Bronchial epithelial cell (primary cell): ENCODE results near the gene ALDH9A1. TPM values are rescaled to one million over a fixed set of nuclear protein-coding genes. Genes with fewer than 3 reads are reported as not detected.
"Not testable (repeated sequence)": the region's sequence is repeated elsewhere in the genome, so short reads cannot be mapped to it uniquely, and the experiment has no call there.

Experiments
- DNase-seq: peaks from one replicate; pipeline ENCODE4 v3.0.0-alpha.2; 2010; ENCODE audit warnings: low read depth
- FAIRE-seq: peaks from 2 replicates; lab custom pipeline; 2011; peaks lifted over from hg19 to GRCh38; lab: Jason Lieb, UNC
- H3K27me3 ChIP-seq: 2 replicates; pipeline ENCODE4 v1.5.1; 2011; ENCODE audit warnings: low read length; ENCODE audit not compliant: control insufficient read depth, insufficient read depth
- H3K36me3 ChIP-seq: 2 replicates; pipeline ENCODE4 v1.5.1; 2011; ENCODE audit warnings: low read length; ENCODE audit not compliant: control insufficient read depth, insufficient read depth
- H3K4me3 ChIP-seq: 2 replicates; pipeline ENCODE4 v1.5.1; 2011; ENCODE audit warnings: mild to moderate bottlenecking, low read depth, low read length, control low read depth
- CTCF ChIP-seq: IDR thresholded peaks from 2 replicates; pipeline ENCODE4 v1.5.1; 2011; ENCODE audit warnings: mild to moderate bottlenecking, moderate library complexity, low read length, control low read depth, inconsistent platforms; ENCODE audit not compliant: insufficient read depth, severe bottlenecking
- total RNA-seq: library from RNA; depleted of rRNA; stranded (reverse); fragments of >200 nt; gene quantifications from 2 replicates; pipeline ENCODE4 v1.2.1, GENCODE V29; 2014

The ALDH9A1 gene
- 44.0 and 51.5 TPM in 2 replicates for total RNA-seq

- DNase-seq (peak; percentile 69), FAIRE-seq (no peak)
- Histone ChIP-seq H3K27me3 (no peaks in the 10 kb centered on the region), H3K36me3 (no peaks in the 10 kb centered on the region), H3K4me3 (peak within 1 kb of the TSS; percentile 55)
- TF ChIP-seq CTCF, result peak; percentile 29
Observed at GRCh38 chr1:165697881-165698760, at the start of gene ALDH9A1. TSS of gene ALDH9A1 (minus strand) at chr1:165698562. CDS start at chr1:165698558, 4 bp downstream.

DNA sequence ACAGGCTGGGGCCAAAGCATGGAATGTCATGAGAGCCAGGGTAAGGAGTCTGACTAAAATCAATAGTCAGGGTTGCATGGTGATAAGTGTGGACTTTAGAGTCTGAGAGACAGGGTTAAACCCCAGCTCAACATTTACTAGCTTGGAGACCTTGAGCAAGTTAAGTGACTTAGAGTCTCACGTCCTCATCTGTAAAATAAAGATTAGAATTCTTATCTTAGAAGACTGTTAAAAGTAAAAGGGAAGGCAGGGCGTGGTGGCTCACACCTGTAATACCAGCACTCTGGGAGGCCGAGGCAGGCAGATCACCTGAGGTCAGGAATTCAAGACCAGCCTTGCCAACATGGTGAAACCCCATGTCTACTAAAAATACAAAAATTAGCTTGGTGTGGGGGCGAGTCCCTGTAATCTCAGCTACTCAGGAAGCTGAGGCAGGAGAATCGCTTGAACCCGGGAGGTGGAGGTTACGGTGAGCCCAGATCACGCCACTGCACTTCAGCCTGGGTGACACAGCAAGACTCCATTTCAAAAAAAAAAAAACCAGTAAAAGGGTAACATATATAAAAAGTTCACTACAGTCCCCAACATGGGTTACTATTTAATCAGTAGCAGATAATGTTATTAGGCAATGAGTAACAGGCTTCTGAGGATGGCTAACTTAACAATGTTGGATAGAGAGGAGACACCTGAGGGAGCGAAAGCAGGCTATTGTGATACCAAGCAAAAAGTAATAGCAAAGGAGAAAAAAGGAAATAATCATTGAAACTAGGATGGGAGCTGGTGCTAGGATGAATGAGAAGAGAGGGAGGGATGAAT lies 49.5 kb upstream of the ALDH9A1 start:
- H3K27me3 ChIP-seq, result no peaks in the 10 kb centered on the region
- TF ChIP-seq CTCF, result no peak
- DNase-seq (no peak), FAIRE-seq (no peak)
- H3K4me3 ChIP-seq, result no peak overlapping the region
- H3K36me3 ChIP-seq, result peaks cover 2% of the 10 kb centered on the region

DNA sequence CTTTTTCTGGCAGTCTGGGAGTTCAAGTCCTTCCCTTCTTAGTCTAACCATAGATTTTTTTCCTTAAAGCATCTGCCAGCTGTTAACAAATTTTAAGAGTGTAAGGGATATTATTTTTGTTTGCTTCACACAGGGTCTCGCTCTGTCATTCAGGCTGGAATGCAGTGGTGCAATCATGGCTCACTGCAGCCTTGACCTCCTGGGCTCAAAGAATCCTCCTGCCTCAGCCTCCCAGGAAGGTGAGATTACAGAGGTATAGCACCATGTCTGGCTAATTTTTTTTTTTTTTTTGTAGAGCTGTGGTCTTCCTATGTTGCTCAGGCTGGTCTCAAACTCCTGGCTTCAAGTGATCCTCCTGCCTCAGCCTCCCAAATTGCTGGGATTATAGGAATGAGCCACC lies 46.6 kb upstream of the ALDH9A1 start:
- H3K4me3 ChIP-seq, H3K36me3 ChIP-seq, DNase-seq, H3K27me3 ChIP-seq, FAIRE-seq: not testable (repeated sequence)

DNA sequence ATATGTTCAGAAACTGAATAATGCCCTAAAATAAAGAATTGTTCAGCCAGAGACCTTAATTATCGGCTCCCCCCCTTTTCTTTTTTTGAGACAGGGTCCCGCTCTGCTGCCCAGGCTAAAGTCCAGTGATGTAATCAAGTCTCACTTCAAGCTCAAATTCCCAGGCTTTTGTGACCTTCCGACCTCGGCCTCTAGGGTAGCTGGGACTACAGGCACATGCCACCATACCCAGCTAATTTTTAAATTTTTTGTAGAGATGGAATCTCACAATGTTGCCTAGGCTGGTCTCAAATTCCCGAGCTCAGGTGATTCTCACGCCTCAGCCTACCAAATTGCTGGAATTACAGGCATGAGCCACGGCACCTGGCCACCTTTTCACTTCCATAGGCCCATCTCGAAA lies 43.8 kb upstream of the ALDH9A1 start:
- FAIRE-seq, result no peak
- no peak for TF ChIP-seq CTCF
- H3K4me3 ChIP-seq, result no peak overlapping the region

GRCh38 chr1:165738794-165739193 lies 40.4 kb upstream of the ALDH9A1 start:
- no peaks in the 10 kb centered on the region for H3K27me3 ChIP-seq
- peaks cover 3% of the 10 kb centered on the region for H3K36me3 ChIP-seq
- no peak for TF ChIP-seq CTCF
- FAIRE-seq (no peak), DNase-seq (no peak)
- no peak overlapping the region for H3K4me3 ChIP-seq

More for the DNA sequence above, 43.8 kb upstream of the ALDH9A1 start:
- Histone ChIP-seq H3K27me3 (no peaks in the 10 kb centered on the region), H3K36me3 (peaks cover 4% of the 10 kb centered on the region)
- no peak for DNase-seq

DNA sequence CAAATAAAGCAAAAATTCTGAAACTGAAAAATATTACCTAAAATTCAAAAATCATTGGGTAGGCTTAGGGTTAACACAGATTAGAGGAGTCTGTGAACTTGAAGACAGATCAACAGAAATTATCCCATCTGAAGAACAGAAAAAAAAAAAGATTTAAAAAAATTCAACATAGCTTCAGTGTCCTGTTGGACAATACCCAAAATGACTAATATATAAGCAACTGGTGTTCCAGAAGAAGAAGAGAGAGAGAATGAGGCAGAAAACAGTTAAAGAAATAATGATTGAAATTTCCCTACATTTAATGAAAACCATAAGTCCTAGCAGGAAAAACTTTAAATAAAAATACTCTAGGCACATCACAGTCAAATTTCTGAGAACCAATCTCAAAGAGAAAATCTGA lies 38.8 kb upstream of the ALDH9A1 start:
- no peak for FAIRE-seq
- H3K4me3 ChIP-seq, result no peak overlapping the region
- TF ChIP-seq CTCF, result no peak
- no peak for DNase-seq
- no peaks in the 10 kb centered on the region for H3K27me3 ChIP-seq
- no peaks in the 10 kb centered on the region for H3K36me3 ChIP-seq
